Measurements from ENCODE around the gene NFXL1.

Gene NFXL1

GRCh38 chr4:47915378-47915777 is 995 bp upstream of the NFXL1 start:
- TF ChIP-seq CTCF (IDR thresholded peaks at IDR 0.05; ENCODE audit: borderline replicate concordance, control extremely low read depth, extremely low read depth, insufficient read depth, missing control alignments): no peak
- in situ Hi-C loops (cut with MboI; ENCODE audit: low sequenced_read_pairs, unreplicated experiment): no loop called here

GRCh38 chr4:47914926-47915237 is 499 bp upstream of the NFXL1 start:
- TF ChIP-seq CTCF (IDR thresholded peaks at IDR 0.05; ENCODE audit: borderline replicate concordance, control extremely low read depth, extremely low read depth, insufficient read depth, missing control alignments): no peak

More at GRCh38 chr4:47915378-47915777, 995 bp upstream of the NFXL1 start:
- no peak for DNase-seq (ENCODE audit: low spot score)

GRCh38 chr4:47913861-47914219 is 543 bp downstream of the NFXL1 start:
- in situ Hi-C loops (cut with MboI; ENCODE audit: low sequenced_read_pairs, unreplicated experiment): no loop called here
- DNase-seq (ENCODE audit: low spot score): peak; percentile 42
- TF ChIP-seq CTCF (IDR thresholded peaks at IDR 0.05; ENCODE audit: borderline replicate concordance, control extremely low read depth, extremely low read depth, insufficient read depth, missing control alignments): no peak

More at GRCh38 chr4:47914926-47915237, 499 bp upstream of the NFXL1 start:
- no peak for DNase-seq (ENCODE audit: low spot score)
- in situ Hi-C loops (cut with MboI; ENCODE audit: low sequenced_read_pairs, unreplicated experiment): no loop called here

GRCh38 chr4:47913330-47913729 is 1.1 kb downstream of the NFXL1 start:
- TF ChIP-seq CTCF (IDR thresholded peaks at IDR 0.05; ENCODE audit: borderline replicate concordance, control extremely low read depth, extremely low read depth, insufficient read depth, missing control alignments): no peak
- in situ Hi-C loops (cut with MboI; ENCODE audit: low sequenced_read_pairs, unreplicated experiment): no loop called here
- DNase-seq (ENCODE audit: low spot score): peak; percentile 15

- no peak for DNase-seq (ENCODE audit: low spot score)
- in situ Hi-C loops (cut with MboI; ENCODE audit: low sequenced_read_pairs, unreplicated experiment): no loop called here
- TF ChIP-seq CTCF (IDR thresholded peaks at IDR 0.05; ENCODE audit: borderline replicate concordance, control extremely low read depth, extremely low read depth, insufficient read depth, missing control alignments): no peak
These were observed 7.2 kb downstream of the NFXL1 start for GRCh38 chr4:47907089-47907646.

- TF ChIP-seq CTCF (IDR thresholded peaks at IDR 0.05; ENCODE audit: borderline replicate concordance, control extremely low read depth, extremely low read depth, insufficient read depth, missing control alignments): no peak
- in situ Hi-C loops (cut with MboI; ENCODE audit: low sequenced_read_pairs, unreplicated experiment): no loop called here
These were observed 14.7 kb downstream of the NFXL1 start for GRCh38 chr4:47899639-47900038.

GRCh38 chr4:47891928-47892327 is 22.5 kb downstream of the NFXL1 start:
- TF ChIP-seq CTCF (IDR thresholded peaks at IDR 0.05; ENCODE audit: borderline replicate concordance, control extremely low read depth, extremely low read depth, insufficient read depth, missing control alignments): no peak
- in situ Hi-C loops (cut with MboI; ENCODE audit: low sequenced_read_pairs, unreplicated experiment): no loop called here
- no peak for DNase-seq (ENCODE audit: low spot score)

More at GRCh38 chr4:47899639-47900038, 14.7 kb downstream of the NFXL1 start:
- DNase-seq (ENCODE audit: low spot score): no peak
